ENCODE results near the gene DUSP6. TPM values are rescaled to one million over a fixed set of nuclear protein-coding genes. Genes with fewer than 3 reads are reported as not detected.

The DUSP6 gene
- total and polyA plus RNA-seq, 10 of the 15 experiments (the other 5 are each of a cell fraction or from before 2014, with no cell fraction given) = 0.02 to 0.69 (median 0.07) TPM; not detected in 1

DNA sequence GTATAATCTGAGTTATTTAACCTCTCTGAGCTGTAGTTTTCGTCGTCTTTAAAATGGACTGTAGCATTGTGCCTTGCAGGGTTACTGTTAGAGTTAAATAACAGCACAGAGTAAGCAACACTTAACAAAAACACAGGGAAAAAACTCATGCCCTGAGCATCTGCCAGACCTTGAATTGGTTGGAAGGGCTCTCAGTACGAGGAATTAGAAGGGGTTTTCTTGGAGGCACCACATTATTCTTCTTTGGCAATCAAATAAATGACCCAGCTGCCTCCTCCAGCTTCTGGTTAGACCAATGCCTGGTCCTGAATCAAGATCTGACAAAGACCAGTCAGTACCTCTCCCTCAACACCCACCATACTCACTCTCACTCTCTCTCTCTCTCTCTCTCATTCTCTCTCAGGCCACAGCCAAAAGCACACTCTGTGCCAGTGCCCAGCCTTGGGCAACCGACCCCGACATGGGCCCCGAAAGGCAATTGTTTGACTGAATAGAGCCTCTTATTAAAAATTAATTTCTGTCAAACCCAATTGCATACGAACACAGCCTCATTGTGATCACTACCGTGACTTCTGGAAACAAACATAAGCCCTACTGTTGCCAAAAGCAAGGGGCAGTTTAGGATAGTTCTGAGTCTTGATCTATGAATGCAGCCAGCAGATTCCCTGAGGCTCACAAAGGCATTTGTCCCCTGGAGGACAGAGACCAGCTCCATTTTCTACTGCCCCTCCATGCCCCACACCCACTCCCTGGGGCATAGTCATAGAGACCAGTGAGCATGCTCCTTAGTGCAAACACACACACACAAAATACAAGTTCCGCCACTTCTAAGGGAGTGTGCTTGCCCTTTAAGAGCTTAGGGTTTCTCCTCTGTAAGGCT lies 23.9 kb downstream of the DUSP6 start (continued):
- no peak for TF ChIP-seq ETV6 (conservative IDR thresholded peaks at IDR 0.05 in 1 of 2, IDR thresholded peaks at IDR 0.05 in 1 of 2; ENCODE audit: borderline replicate concordance in 1 of 2, low read depth in 1 of 2)
- TF ChIP-seq NFYA (IDR thresholded peaks at IDR 0.05; ENCODE audit: borderline replicate concordance, low read depth, low read length) = no peak

DNA sequence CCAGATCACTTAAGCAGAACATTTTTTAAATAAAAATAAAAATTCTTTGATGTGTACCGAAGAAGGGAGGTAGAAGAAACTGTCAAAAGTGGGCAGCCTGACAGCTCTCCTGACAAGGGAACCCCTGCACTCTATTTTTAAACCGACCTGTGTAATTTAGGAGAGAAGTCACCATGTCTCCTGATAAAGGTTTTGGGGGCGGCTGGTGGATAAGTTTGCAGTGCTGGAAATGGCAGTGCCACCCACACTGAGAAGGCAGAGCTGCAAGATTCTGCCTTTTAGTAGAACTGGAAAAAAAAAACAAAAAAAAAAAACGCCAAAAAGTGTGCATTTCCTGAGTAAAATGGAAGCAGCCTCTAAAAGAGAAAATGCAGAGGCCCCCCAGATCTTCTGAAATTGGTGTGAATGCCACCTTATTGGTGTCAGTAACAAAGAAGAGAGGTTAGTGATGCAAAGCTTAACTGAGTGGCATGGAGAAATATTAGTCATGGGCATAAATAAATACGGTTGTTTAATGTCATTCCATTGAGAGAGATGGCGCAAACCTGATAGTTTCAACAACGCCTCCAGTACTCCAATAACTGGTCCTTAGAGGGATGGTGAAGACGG lies 24.7 kb downstream of the DUSP6 start:
- no peak for FAIRE-seq
- intact Hi-C loops (cut with micrococcal nuclease; ENCODE audit: unreplicated experiment) = no loop called here
- SMC1A ChIA-PET (ENCODE audit: uncharacterized antibody, unreplicated experiment) = no interaction called here

More for the DNA sequence above, 24.7 kb downstream of the DUSP6 start:
- Histone ChIP-seq H3K36me3 (ENCODE audit: control insufficient read depth in 2 of 2, insufficient read depth in 2 of 2, low read length in 1 of 2) (no peaks in the 10 kb centered on the region), H3K27ac (ENCODE audit: control insufficient read depth, insufficient read depth) (no peak overlapping the region), H3K9me3 (replicated peaks; ENCODE audit: control insufficient read depth, insufficient read depth, low read length) (no peaks in the 10 kb centered on the region), H3K79me2 (ENCODE audit: control insufficient read depth, insufficient read depth, low read length) (no peaks in the 10 kb centered on the region), H2AFZ (ENCODE audit: control insufficient read depth, low read depth, low read length) (no peak overlapping the region), H3K27me3 (replicated peaks in 1 of 2; ENCODE audit: control insufficient read depth in 2 of 2, insufficient read depth in 2 of 2, low read length in 1 of 2) (peaks cover 0 to 6% of the 10 kb centered on the region in 2 experiments; a peak in 3 of 4 replicates), H3K4me3 (no peak overlapping the region), H3K4me1 (ENCODE audit: control insufficient read depth, insufficient read depth, low read length) (no peaks in the 10 kb centered on the region), H3K4me2 (ENCODE audit: control insufficient read depth, insufficient read depth) (no peak overlapping the region), H4K20me1 (ENCODE audit: control insufficient read depth, insufficient read depth) (no peaks in the 10 kb centered on the region), H3K9ac (ENCODE audit: control insufficient read depth, insufficient read depth, low read length) (no peak overlapping the region)
- BruUV-seq (replicated peaks) = no TSS peak
- ATAC-seq = no peak
- in situ Hi-C loops (cut with MboI) = no loop called here
- CTCF ChIA-PET = no interaction called here
- RAD21 ChIA-PET (ENCODE audit: unreplicated experiment) = interaction anchor here (0.7 kb wide), 1 partner anchor 931 kb away, joined by 3 read pairs; no protein-coding TSS in a partner anchor
- DNase-seq (ENCODE audit: low read depth, low spot score) = no peak
- TF ChIP-seq FOXK2 (IDR thresholded peaks at IDR 0.05) (no peak), POLR2AphosphoS5 (IDR thresholded peaks at IDR 0.05; ENCODE audit: low read length) (no peak)
- 40% methylated on average over 8 of the region's 8 CpGs for WGBS (ENCODE audit: insufficient coverage, insufficient replicate concordance, low lambda C conversion rate, missing lambda C conversion rate)
- POLR2A ChIA-PET = no interaction called here
